D721Med (cell line): ENCODE results near the gene FBXO44.

Experiments used
- DNase-seq: peaks from one replicate; pipeline ENCODE4 v3.0.0; 2011; ENCODE audit warnings: low spot score; ENCODE audit not compliant: insufficient read length
- FAIRE-seq: peaks from 2 replicates; lab custom pipeline; 2011; peaks lifted over from hg19 to GRCh38; lab: Jason Lieb, UNC
- CTCF ChIP-seq: IDR thresholded peaks from 2 replicates; pipeline ENCODE4 v1.5.1; 2012; ENCODE audit warnings: mild to moderate bottlenecking, control low read depth; ENCODE audit not compliant: insufficient read depth; ENCODE audit errors: missing control alignments

The FBXO44 gene

GRCh38 chr1:11671544-11672286, 17.0 kb downstream of the FBXO44 start:
- FAIRE-seq (no peak), DNase-seq (no peak)
- TF ChIP-seq CTCF: no peak

GRCh38 chr1:11673089-11673769, 18.6 kb downstream of the FBXO44 start:
- TF ChIP-seq CTCF: no peak
- no peak for DNase-seq
- no peak for FAIRE-seq

GRCh38 chr1:11674488-11674887, 19.8 kb downstream of the FBXO44 start:
- no peak for DNase-seq
- no peak for FAIRE-seq
- no peak for TF ChIP-seq CTCF

- FAIRE-seq: no peak
- no peak for TF ChIP-seq CTCF
- DNase-seq: no peak
These were observed 20.6 kb downstream of the FBXO44 start for GRCh38 chr1:11675325-11675724.

GRCh38 chr1:11676386-11677103, 21.9 kb downstream of the FBXO44 start:
- no peak for TF ChIP-seq CTCF
- no peak for FAIRE-seq
- no peak for DNase-seq

- TF ChIP-seq CTCF: no peak
- DNase-seq: no peak
- FAIRE-seq: no peak
These were observed 23.8 kb downstream of the FBXO44 start for GRCh38 chr1:11678442-11678841.
